K562 (cell line): ENCODE data around the gene TPM4. TPM values are rescaled to one million over a fixed set of nuclear protein-coding genes. Genes with fewer than 3 reads are reported as not detected.
A peak's percentile ranks its signal among the peaks of the same experiment; 100 is the strongest.

Source experiments
- ATAC-seq: fragments of 200-7000 bp; cut with Tn5 transposase; 3 replicates; pipeline ENCODE4 v1.9.1; 2020; ENCODE audit warnings: moderate library complexity
- Bru-seq: library from RNA; stranded (reverse); fragments of 400-500 nt; gene quantifications from one replicate; lab custom pipeline; 2021; lab: Mats Ljungman, UMichigan
- BruChase-seq, 2 experiments: library from RNA; stranded (reverse); fragments of 400-500 nt; gene quantifications; one replicate each; lab custom pipeline; 2021; lab: Mats Ljungman, UMichigan
- BruUV-seq: library from RNA; stranded (reverse); fragments of 400-500 nt; replicated peaks from 2 replicates; lab custom pipeline; 2021; lab: Mats Ljungman, UMichigan
- CTCF ChIA-PET: fragments of 300-600 bp; formaldehyde crosslinking; extraction: SDS; loops from one replicate; lab custom pipeline; 2021; ENCODE audit warnings: low intra/inter-chr PET ratio; lab: Yijun Ruan, JAX
- POLR2A ChIA-PET: fragments of 300-600, 350-650 bp; sonication (Branson Sonifier 250); formaldehyde crosslinking; extraction: SDS; loops from one replicate; lab custom pipeline; 2021; ENCODE audit warnings: antibody characterized with exemption, inconsistent platforms; lab: Yijun Ruan, JAX
- DNase-seq, 4 experiments: peaks; one replicate each; pipeline versions ENCODE4 v3.0.0 to v3.0.0-alpha.2; 2011 to 2018; ENCODE audit warnings: low spot score in 3 of 4, mixed read lengths in 3 of 4; ENCODE audit errors: extremely low read depth in 1 of 4
- FAIRE-seq: peaks from 2 replicates; lab custom pipeline; 2011; peaks lifted over from hg19 to GRCh38; lab: Jason Lieb, UNC
- H2AFZ ChIP-seq: 2 replicates; pipeline ENCODE4 v1.6.0; 2011; ENCODE audit warnings: low read depth, low read length, control low read depth, inconsistent platforms
- H3K27ac ChIP-seq: fragments of 200-600 bp; 3 replicates; pipeline ENCODE4 v1.8.0; 2011; ENCODE audit warnings: low read depth, mild to moderate bottlenecking, control low read depth, inconsistent platforms, low read length, moderate library complexity, mixed read lengths; ENCODE audit errors: extremely low read depth
- H3K27me3 ChIP-seq, 2 experiments: fragments of 300-600 bp in 1 of 2; 2 replicates in 1 of 2; 3 replicates in 1 of 2; pipeline versions ENCODE4 v1.6.0 to v1.8.0; 2011; ENCODE audit warnings: inconsistent platforms in 2 of 2, low read length in 2 of 2, mild to moderate bottlenecking in 1 of 2, mixed read lengths in 1 of 2, moderate library complexity in 1 of 2; ENCODE audit not compliant: control insufficient read depth in 2 of 2, insufficient read depth in 2 of 2
- H3K36me3 ChIP-seq: fragments of 300-600 bp; 3 replicates; pipeline ENCODE4 v1.8.0; 2011; ENCODE audit warnings: mild to moderate bottlenecking, low read length, inconsistent platforms; ENCODE audit not compliant: control insufficient read depth, insufficient read depth
- H3K4me1 ChIP-seq, 2 experiments: fragments of 200-600 bp in 1 of 2; replicated peaks in 1 of 2; 2 replicates in 1 of 2; 3 replicates in 1 of 2; pipeline versions ENCODE4 v1.5.1 to v1.8.0; 2011; ENCODE audit warnings: inconsistent platforms in 2 of 2, low read length in 2 of 2, mild to moderate bottlenecking in 1 of 2, mixed read lengths in 1 of 2, moderate library complexity in 1 of 2; ENCODE audit not compliant: control insufficient read depth in 2 of 2, insufficient read depth in 2 of 2
- H3K4me2 ChIP-seq: 2 replicates; pipeline ENCODE4 v1.6.1; 2011; ENCODE audit warnings: low read length, control low read depth, inconsistent platforms, mixed read lengths; ENCODE audit not compliant: insufficient read depth
- H3K4me3 ChIP-seq: fragments of 200-600 bp; sonication (generic), shearing (Covaris generic); 2 replicates; pipeline ENCODE4 v1.5.1; 2016; ENCODE audit warnings: control low read depth, inconsistent platforms
- H3K79me2 ChIP-seq: fragments of 200-600 bp; 3 replicates; pipeline ENCODE4 v1.8.0; 2011; ENCODE audit warnings: low read length, inconsistent platforms; ENCODE audit not compliant: control insufficient read depth, insufficient read depth
- H3K9ac ChIP-seq, 2 experiments: 2 replicates each; pipeline versions ENCODE4 v1.6.0 to v1.6.1; 2011; ENCODE audit warnings: low read depth in 2 of 2, low read length in 2 of 2, control low read depth in 1 of 2, inconsistent platforms in 1 of 2, mild to moderate bottlenecking in 1 of 2, mixed read lengths in 1 of 2; ENCODE audit not compliant: insufficient read depth in 1 of 2
- H3K9me1 ChIP-seq: one replicate; pipeline ENCODE4 v1.6.0; 2011; ENCODE audit warnings: inconsistent platforms, mild to moderate bottlenecking, low read length, moderate library complexity; ENCODE audit not compliant: control insufficient read depth, insufficient read depth
- H3K9me3 ChIP-seq: replicated peaks from 2 replicates; pipeline ENCODE4 v1.5.1; 2011; ENCODE audit warnings: low read depth, low read length, inconsistent platforms; ENCODE audit not compliant: control insufficient read depth, insufficient read depth
- H4K20me1 ChIP-seq: replicated peaks from 2 replicates; pipeline ENCODE4 v1.6.1; 2011; ENCODE audit warnings: low read length, inconsistent platforms, mixed read lengths; ENCODE audit not compliant: control insufficient read depth, insufficient read depth
- HDAC8 ChIP-seq: fragments of 450-650 bp; IDR thresholded peaks from 2 replicates; pipeline ENCODE4 v1.6.1; 2016; ENCODE audit warnings: mild to moderate bottlenecking, missing genetic modification characterization, moderate library complexity, missing compliant biosample characterization
- KDM4B ChIP-seq, 2 experiments: fragments of 450-650 bp in 1 of 2; sonication (generic) in 1 of 2; IDR thresholded peaks; 2 replicates each; pipeline ENCODE4 v1.6.1; 2016 to 2017; ENCODE audit warnings: borderline replicate concordance in 2 of 2, antibody characterized with exemption in 1 of 2, low read depth in 1 of 2, mild to moderate bottlenecking in 1 of 2
- MTA1 ChIP-seq: fragments of 450-650 bp; IDR thresholded peaks from 2 replicates; pipeline ENCODE4 v1.6.1; 2017; ENCODE audit warnings: borderline replicate concordance
- SPI1 ChIP-seq: IDR thresholded peaks from 2 replicates; pipeline ENCODE4 v1.6.1; 2011; ENCODE audit warnings: low read depth, low read length, control low read depth, borderline replicate concordance
- TARDBP ChIP-seq: fragments of 450-650 bp; IDR thresholded peaks from 2 replicates; pipeline ENCODE4 v1.6.1; 2016
- ZBTB17 ChIP-seq: fragments of 450-650 bp; formaldehyde crosslinking; IDR thresholded peaks from 2 replicates; pipeline ENCODE4 v1.4.0; 2020; ENCODE audit warnings: mild to moderate bottlenecking
- ZNF23 ChIP-seq: fragments of 250-450 bp; sonication (Bioruptor Pico); IDR thresholded peaks from 2 replicates; pipeline ENCODE4 v1.4.0; 2020; ENCODE audit warnings: mild to moderate bottlenecking
- ZNF780A ChIP-seq: fragments of 250-450 bp; sonication (Bioruptor Pico); IDR thresholded peaks from 2 replicates; pipeline ENCODE4 v1.5.0; 2021; ENCODE audit warnings: mild to moderate bottlenecking
- WGBS: fragments of 100-300 bp; shearing (Covaris generic); methylation state at CpG from one replicate; pipeline ENCODE4 v1.1.6; 2016; ENCODE audit warnings: low coverage, mixed read lengths; ENCODE audit not compliant: insufficient coverage; ENCODE audit errors: missing lambda C conversion rate; 5-methylcytosine and 5-hydroxymethylcytosine counted together
- in situ Hi-C: fragments of 300-500 bp; cut with MboI; formaldehyde crosslinking; loops from 4 replicates; pipeline ENCODE4 v1.15.0; 2018; ENCODE audit warnings: inconsistent platforms, mixed read lengths
- intact Hi-C: fragments of 100-400 bp; cut with micrococcal nuclease; formaldehyde crosslinking; loops from 2 replicates; pipeline ENCODE4 v1.14.2; 2022
- long read RNA-seq, 3 experiments: library from polyadenylated mRNA in 2 of 3; library from RNA in 1 of 3; unstranded in 2 of 3; stranded (forward) in 1 of 3; transcript quantifications; one replicate each; pipeline ENCODE4 v2.0.0, GENCODE V29; 2019 to 2022
- polyA minus RNA-seq, 3 experiments: library from RNA; depleted of rRNA, polyadenylated mRNA; stranded (reverse); fragments of >200 nt; gene quantifications; 2 replicates each; pipeline ENCODE4 v1.2.3, GENCODE V29; 2011
- polyA plus RNA-seq, 8 experiments: library from polyadenylated mRNA; depleted of rRNA in 4 of 8; stranded (reverse) in 5 of 8; unstranded in 3 of 8; fragments of >200 nt; fragmentation: Nextera tagmentation in 2 of 8; fragmentation: Illumina TruSeq in 1 of 8; extraction: Ambion mirVana in 2 of 8; extraction: Trizol in 1 of 8; gene quantifications; 2 replicates each; pipeline versions ENCODE4 v1.2.1 to v1.2.3, GENCODE V29; 2011 to 2014; ENCODE audit warnings: inconsistent platforms in 1 of 8, missing spikeins in 1 of 8
- total RNA-seq, 7 experiments: library from RNA; depleted of rRNA in 6 of 7; stranded (reverse); fragments of >200 nt in 6 of 7; fragmentation: Illumina TruSeq in 2 of 7; extraction: Trizol in 2 of 7; gene quantifications; 2 replicates each; pipeline versions ENCODE4 v1.2.1 to v1.2.3, GENCODE V29; 2011 to 2021; ENCODE audit warnings: low replicate concordance in 1 of 7
- TF ChIP-seq, protein P1 (sequence below): fragments of 250-450 bp; sonication (Bioruptor Pico); IDR thresholded peaks from 2 replicates; pipeline ENCODE4 v1.5.0; 2020; ENCODE audit warnings: mild to moderate bottlenecking, borderline replicate concordance

The TPM4 gene
- 73.0 and 113 TPM in 2 replicates for total RNA-seq (2011; cell fraction: chromatin; rRNA removed; ENCODE audit: low replicate concordance)
- total RNA-seq (2011; cell fraction: nucleolus; rRNA removed) = 52.4 and 58.9 TPM in 2 replicates
- 66.6 and 115 TPM in 2 replicates for total RNA-seq (2011; cell fraction: nucleoplasm; rRNA removed)
- total RNA-seq (2014; rRNA removed) = 76.3 and 82.9 TPM in 2 replicates
- 81.8 and 91.3 TPM in 2 replicates for total RNA-seq (2014; rRNA removed; fragmentation: Illumina TruSeq; extraction: Trizol)
- total RNA-seq (2015; rRNA removed; fragmentation: Illumina TruSeq; extraction: Trizol) = 106 and 111 TPM in 2 replicates
- 61.2 and 63.6 TPM in 2 replicates for total RNA-seq (2021)
- 104 and 126 TPM in 2 replicates for polyA plus RNA-seq (2011; rRNA removed)
- polyA plus RNA-seq (2011; cell fraction: cytosol; rRNA removed) = 36.8 and 82.5 TPM in 2 replicates
- polyA plus RNA-seq (2011; cell fraction: nucleus; rRNA removed) = 30.6 and 46.4 TPM in 2 replicates
- polyA plus RNA-seq (2012) = 90.1 and 265 TPM in 2 replicates
- polyA plus RNA-seq (2014; fragmentation: Illumina TruSeq; extraction: Trizol) = 87.6 and 108 TPM in 2 replicates
- polyA plus RNA-seq (2014; fragmentation: Nextera tagmentation; extraction: Ambion mirVana) = 10 to 100 TPM; 28.1 to 34.0 TPM
- polyA plus RNA-seq (2014; rRNA removed) = 77.4 and 86.3 TPM in 2 replicates
- 79.9 and 121 TPM in 2 replicates for polyA minus RNA-seq (2011; rRNA and poly(A)+ RNA removed)
- 31.3 and 61.1 TPM in 2 replicates for polyA minus RNA-seq (2011; cell fraction: cytosol; rRNA and poly(A)+ RNA removed)
- 17.5 and 35.4 TPM in 2 replicates for polyA minus RNA-seq (2011; cell fraction: nucleus; rRNA and poly(A)+ RNA removed)
- percentile 77 among the genes with signal in this experiment for Bru-seq, nascent RNA
- BruChase-seq, experiment 1, labeled RNA remaining after a 2-hour chase = percentile 79 among the genes with signal in this experiment
- BruChase-seq, experiment 2, labeled RNA remaining after a 6-hour chase = percentile 81 among the genes with signal in this experiment
- long read RNA-seq, experiment 1, transcript TPM4-213 (1 exons, 2,672 nt) = minor isoform, 12 of 168 reads
- long read RNA-seq, experiment 1, transcript TPM4-201 (8 exons, 2,666 nt) = major isoform, 95 of 168 reads
- long read RNA-seq, experiment 1, partial matches to known transcripts = 9 of 168 reads
- long read RNA-seq, experiment 1, other reads (novel, unspliced or antisense) = 50 of 168 reads
- long read RNA-seq, experiment 2, transcript TPM4-201 (8 exons, 2,666 nt) = minor isoform, 16 of 91 reads
- long read RNA-seq, experiment 2, transcript TPM4-213 (1 exons, 2,672 nt) = major isoform, 38 of 91 reads
- long read RNA-seq, experiment 2, partial matches to known transcripts = 19 of 91 reads
- long read RNA-seq, experiment 2, other reads (novel, unspliced or antisense) = 18 of 91 reads
- long read RNA-seq, experiment 3, transcript TPM4-201 (8 exons, 2,666 nt) = major isoform, 32 of 36 reads
- long read RNA-seq, experiment 3, partial matches to known transcripts = 3 of 36 reads
- long read RNA-seq, experiment 3, other reads (novel, unspliced or antisense) = 0 of 36 reads

DNA sequence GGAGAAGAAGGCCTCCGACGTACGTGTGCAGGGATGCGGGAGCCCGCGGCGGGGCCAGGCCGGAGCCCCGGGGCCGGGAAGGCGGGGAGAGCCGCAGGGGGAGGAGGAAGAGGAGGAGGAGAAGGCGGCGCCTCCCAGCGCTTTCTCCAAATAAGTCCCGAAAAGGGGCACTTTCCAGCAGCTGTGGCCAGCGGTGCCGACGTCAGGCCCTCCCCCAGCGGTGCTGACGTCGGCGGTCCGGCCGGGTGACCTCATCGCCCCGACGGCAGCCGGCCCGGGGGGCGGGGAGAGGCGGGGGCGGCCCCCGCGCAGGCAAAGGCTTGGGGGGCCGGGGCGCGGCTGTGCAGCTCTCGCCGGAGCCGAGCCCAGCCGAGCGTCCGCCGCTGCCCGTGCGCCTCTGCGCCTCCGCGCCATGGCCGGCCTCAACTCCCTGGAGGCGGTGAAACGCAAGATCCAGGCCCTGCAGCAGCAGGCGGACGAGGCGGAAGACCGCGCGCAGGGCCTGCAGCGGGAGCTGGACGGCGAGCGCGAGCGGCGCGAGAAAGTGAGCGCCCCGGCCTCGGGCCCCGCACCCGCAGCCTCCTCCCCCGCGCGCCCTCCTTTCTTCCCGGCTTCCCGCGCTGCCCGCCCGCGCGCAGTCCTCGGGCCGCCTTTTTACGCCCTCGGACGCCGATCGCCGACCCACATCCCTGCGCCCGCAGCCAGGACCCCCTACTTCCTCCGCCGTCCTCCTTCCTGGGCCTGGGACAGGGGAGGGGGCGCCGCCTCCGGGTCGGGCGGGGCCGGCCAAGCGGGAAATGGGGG is at the start of gene TPM4:
Gene TPM4, plus strand, starts transcription at position 342 of the 804 bp plus-strand sequence. Its CDS starts 71 bp downstream, at position 413.
- FAIRE-seq (peak; percentile 51), ATAC-seq (peak; percentile 78), DNase-seq (peak; percentile 82 to 93 (median 84))
- CTCF ChIA-PET = no interaction called here
- Histone ChIP-seq H3K9me1 (peaks cover 5% of the 10 kb centered on the region), H4K20me1 (peaks cover 24% of the 10 kb centered on the region), H3K4me1 (peaks cover 38 to 48% of the 10 kb centered on the region in 2 experiments), H3K79me2 (peaks cover 30% of the 10 kb centered on the region), H3K4me3 (peak within 1 kb of the TSS; percentile 81), H3K9ac (peak within 1 kb of the TSS; percentile 83 to 96), H3K27me3 (no peaks in the 10 kb centered on the region), H3K9me3 (no peaks in the 10 kb centered on the region), H3K27ac (peak within 1 kb of the TSS; percentile 92), H2AFZ (peak within 1 kb of the TSS; percentile 83), H3K4me2 (peak within 1 kb of the TSS; percentile 81), H3K36me3 (peaks cover 5% of the 10 kb centered on the region; the same call in 2 of the 3 replicates)
- BruUV-seq = no TSS peak
- in situ Hi-C loops (no loop called here), intact Hi-C loops (no loop called here)
- POLR2A ChIA-PET = interaction anchor here (0.6 to 2.0 kb wide), 9 partner anchors 9 to 525 kb away, joined by 3 to 12 read pairs (median 6); partner anchors contain the start of gene RAB8A
- 2% methylated on average over 18 of the region's 101 CpGs for WGBS
- no peak for TF ChIP-seq ZNF780A (CRISPR knock-in tag)
- TF ChIP-seq, protein P1, sequence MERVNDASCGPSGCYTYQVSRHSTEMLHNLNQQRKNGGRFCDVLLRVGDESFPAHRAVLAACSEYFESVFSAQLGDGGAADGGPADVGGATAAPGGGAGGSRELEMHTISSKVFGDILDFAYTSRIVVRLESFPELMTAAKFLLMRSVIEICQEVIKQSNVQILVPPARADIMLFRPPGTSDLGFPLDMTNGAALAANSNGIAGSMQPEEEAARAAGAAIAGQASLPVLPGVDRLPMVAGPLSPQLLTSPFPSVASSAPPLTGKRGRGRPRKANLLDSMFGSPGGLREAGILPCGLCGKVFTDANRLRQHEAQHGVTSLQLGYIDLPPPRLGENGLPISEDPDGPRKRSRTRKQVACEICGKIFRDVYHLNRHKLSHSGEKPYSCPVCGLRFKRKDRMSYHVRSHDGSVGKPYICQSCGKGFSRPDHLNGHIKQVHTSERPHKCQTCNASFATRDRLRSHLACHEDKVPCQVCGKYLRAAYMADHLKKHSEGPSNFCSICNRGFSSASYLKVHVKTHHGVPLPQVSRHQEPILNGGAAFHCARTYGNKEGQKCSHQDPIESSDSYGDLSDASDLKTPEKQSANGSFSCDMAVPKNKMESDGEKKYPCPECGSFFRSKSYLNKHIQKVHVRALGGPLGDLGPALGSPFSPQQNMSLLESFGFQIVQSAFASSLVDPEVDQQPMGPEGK (CRISPR knock-in tag) = no peak
- TF ChIP-seq MTA1 = no peak
- TF ChIP-seq HDAC8 (tag) = no peak
- no peak for TF ChIP-seq KDM4B (IDR thresholded peaks at IDR 0.05; ENCODE audit: borderline replicate concordance in 2 of 2, low read depth in 1 of 2)
- no peak for TF ChIP-seq TARDBP
- TF ChIP-seq ZNF23 (CRISPR knock-in tag) = no peak
- TF ChIP-seq ZBTB17 (CRISPR knock-in tag) = 0 out of 2 replicates have a peak, but pooled peaks have one; percentile 52
- 0 out of 2 replicates have a peak, but pooled peaks have one; percentile 5 for TF ChIP-seq SPI1
